Measurements from ENCODE around the gene STPG3.
A peak's percentile ranks its signal among the peaks of the same experiment; 100 is the strongest.
"Not testable (repeated sequence)": the region's sequence is repeated elsewhere in the genome, so short reads cannot be mapped to it uniquely, and the experiment has no call there.

Gene STPG3

DNA sequence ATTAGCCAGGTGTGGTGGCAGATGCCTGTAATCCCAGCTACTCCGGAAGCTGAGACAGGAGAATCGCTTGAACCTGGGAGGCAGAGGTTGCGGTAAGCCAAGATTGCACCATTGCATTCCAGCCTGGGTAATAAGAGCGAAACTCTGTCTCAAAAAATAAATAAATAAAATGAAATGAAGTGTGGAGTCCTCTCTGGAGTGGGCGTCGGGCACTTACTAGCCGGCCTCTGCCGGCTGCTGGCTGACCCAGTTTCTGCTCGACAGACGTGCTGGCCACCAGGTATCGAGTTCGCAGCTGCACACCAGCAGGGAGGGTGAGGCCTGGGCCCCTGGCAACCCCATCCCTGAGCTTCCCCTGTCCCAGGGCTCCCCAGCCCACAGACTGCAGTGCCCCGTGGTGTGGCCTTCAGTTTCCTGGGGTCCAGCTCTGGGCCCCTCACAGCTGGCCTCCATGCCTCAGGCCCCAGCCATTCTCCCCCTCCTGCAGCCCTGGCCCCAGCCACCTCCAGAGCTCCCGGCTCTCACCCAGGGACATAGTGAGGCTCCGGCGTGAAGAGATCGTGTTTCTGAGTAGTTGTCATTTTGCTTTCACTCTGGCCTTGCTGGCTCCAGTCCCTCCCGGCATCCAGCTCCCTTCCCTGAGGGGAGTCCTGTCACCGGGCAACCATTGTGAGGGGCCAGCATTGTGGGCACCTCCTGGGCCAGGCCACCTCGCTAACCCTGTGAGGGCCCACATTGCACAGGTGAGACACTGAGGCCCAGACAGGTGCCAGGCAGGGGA, 3.8 kb upstream of the STPG3 start:
- DNase-seq: no peak

DNA sequence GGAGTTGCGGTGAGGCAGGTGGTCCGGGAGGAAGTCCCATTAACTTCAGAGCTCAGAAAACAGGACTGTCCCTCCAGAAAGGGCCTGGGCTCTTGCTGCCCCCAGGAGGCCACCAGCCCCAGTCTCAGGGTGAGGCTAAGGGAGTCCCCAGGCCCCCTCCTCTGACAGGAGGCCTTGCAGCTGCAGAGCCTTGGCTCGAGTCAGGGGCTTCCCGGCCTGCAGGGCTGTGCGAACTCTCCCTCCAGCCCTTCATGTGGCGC, 3.2 kb upstream of the STPG3 start:
- DNase-seq: no peak

DNA sequence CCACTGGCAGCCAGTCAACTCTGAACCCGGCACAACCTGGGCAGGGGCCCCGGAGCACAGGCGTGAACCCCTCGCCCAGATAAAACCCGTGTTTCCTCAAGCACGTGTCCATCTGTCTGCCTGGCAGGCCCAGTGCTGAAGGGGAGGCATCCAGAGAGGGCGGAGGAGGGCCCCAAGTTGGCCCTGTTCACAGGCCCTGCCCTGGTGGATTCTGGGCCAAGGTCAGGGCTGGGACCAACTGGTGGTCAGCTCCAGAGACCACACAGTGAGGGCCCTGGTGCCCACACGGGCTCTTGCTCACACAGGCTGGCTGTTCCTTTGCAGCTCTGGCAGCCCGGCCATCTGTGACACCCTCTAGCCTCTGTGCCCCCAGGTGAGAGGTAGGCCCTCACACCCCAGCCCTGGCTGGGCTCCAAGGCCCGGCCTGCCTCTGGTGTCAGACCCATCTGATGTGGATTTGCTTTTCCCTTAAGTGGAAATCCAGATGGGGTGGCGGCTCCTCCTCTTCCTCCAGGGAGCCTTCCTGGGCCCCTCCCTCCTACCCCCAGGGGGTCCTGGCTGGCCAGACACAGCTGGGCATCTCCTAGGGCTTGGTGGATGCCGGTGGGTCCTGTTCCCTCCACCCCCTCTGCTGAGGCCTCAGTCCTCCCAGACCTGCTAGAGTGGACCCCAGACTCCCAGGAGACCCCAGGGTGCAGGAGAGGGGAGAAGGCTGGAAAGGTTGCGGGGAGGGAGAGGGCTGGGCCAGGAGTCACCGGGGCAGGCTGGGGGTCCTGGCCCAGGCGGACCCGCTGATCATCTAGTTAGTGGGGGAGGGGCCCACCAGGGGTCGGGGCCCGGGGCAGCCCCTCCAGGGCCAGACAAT, 525 bp upstream of the STPG3 start:
- DNase-seq: no peak

DNA sequence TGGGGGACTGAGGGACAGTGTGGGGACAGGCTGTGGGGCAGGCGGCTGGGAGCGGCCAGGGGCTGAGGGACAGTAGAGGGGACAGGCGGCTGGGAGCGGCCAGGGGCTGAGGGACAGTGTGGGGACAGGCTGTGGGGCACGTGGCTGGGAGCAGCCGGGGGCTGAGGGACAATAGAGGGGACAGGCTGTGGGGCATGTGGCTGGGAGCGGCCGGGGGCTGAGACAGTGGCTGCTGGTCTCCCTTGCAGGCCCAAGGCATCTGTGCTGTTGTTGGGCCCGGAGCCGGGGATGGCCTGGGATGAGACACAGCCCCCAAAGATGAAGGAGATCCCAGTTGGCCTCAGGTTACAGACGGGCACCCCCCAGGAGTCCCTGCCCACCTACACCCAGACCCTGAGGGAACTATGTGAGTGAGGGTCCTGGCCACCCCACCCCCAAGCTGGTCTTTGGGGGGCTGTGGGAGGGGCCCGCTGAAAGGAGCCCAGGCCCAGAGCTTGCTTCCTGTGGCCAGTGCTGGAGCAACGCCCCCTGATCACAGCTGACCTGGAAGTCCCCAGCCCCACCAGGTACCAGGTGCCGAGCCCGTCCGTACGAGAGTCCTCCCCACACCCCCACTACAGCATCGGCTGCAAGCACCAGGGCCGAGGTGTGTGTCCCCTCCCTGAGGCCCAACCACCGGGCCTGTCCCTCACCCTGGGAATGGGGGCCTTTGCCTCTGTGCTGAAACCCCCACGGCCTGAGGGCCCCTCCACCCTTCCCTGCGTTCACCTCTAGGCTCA, 593 bp downstream of the STPG3 start:
- DNase-seq: no peak

DNA sequence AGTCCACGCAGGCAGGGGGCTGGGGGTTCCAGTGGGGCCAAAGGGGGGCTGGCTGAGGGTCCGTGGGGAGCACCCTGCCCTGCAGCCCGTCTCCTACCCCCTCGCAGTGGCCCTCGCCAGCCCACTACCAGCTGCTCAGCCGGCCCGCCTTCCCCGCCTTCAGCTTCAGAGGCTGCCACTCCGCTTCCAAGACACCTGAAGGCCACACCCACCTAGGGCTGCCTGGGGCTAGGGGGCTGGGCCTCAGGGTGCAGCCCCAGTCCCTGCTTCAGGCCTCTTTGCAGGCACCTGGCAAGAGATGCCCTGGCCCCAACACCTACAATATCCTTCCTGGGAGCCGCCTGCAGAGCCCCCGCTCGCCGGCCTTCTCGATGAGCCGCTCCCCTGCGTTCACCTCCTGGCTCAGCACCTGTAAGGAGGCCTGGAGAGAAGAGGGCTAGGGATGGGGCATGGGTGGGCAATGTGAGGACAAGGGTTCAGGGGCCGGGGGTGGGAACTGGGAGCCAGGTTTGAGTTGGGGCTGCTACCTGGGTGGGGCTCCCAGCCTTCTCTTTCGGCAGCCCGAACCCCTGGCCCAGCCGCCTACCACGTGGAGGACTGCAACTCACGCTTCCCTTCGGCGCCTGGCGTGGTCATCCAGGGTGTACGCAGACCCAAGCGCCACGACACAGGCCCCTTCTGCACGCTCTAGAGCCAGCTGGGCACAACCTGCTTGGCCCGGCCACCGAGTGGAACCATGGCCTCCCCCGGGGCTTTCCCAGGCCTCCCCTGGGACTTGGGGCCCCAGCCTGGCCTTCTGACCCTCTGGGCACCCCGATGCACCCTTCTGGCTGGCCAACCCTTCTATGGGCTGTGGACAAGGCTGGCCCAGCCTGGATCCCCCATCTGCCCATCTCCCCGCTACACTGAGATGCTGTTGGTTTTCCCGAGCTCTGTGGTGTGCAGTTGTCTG, 1.7 kb downstream of the STPG3 start:
- no peak for DNase-seq

DNA sequence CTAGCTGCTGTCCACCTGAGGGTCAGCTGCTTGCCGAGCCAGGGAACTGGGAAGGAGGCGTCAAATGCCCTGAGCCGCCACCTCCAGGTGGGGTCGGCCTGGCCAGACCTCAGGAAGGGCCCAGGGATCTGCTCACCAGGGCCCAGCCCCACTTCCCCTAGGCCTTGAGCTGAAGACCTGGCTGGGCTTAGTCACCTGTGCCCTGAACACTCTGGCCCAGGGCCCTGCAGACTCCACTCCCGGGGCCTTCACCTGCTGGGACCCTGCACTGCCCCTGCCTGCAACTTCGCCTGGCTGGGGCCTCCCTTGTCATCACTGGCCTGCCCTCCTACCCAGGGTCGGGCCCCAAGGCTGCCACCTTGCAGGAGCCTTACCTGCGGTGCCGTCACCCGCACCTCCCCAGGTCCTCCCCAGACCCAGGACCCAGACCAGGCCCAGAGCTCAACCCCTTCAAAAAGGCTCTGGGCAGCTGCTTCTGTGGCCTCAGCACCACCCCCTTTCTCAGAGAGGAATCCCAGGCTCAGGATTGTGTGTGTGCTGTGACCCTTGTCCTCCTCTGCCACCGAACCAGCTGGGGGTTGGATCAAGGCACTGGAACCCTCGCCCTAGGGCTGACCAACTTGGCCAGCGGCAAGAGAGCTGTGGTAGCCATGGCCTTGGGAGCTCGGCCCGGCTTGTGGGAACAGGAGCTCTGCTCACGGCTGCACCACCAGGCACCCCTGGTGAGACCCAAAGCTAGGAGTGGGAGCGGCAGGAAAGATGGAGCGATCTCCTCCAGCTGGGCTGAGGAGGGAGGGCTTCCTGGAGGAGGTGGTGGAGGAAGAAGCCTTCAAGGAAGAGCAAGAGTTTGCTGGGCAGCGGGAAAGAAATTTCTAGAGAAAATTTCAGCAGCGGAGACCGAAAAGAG, 2.9 kb downstream of the STPG3 start:
- DNase-seq: no peak

DNA sequence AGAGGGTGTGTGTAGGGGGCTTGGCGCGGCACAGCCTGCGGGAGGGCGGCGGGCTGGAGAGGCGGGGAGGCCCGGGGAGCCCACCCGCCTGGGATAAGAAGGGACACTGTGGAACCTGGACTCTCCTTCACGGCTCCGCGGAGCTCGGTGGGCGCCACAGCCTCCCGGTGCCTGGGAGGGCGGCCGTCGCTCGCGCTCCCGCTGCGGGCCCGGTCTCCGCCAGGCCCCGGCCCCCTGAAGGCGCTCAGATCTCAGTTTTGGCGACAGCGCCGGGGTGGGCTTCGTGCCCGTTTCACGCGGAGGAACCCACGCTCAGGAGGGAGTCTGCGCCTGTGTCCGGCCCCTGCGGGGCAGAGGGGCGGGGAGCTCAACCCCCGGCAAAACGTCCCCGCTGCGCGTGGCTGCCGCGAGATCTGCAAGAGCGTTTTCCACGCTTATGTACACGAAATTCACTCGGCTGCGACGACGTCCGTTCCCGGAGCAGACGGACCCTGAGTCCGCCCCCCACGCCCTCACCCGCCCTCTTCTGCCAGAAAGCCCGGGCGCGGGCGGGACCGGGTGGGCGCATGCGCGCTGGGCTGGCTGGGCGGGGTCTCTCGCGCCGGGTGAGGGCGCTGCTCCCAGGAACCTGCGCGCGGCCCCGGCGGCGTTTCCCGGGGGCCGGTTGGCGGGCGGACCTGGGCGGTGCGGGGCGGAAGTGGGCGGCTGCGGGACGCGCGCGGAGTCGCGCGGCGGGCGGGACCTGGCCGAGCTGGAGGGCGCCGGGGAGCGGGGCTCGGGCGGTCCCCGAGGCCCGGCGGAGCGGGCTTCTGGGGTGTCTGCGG, 3.8 kb downstream of the STPG3 start, which contains the start of gene NELFB:
NELFB (plus strand) TSS at position 704 of the 824 bp plus-strand sequence.
- DNase-seq: peak; percentile 95

DNA sequence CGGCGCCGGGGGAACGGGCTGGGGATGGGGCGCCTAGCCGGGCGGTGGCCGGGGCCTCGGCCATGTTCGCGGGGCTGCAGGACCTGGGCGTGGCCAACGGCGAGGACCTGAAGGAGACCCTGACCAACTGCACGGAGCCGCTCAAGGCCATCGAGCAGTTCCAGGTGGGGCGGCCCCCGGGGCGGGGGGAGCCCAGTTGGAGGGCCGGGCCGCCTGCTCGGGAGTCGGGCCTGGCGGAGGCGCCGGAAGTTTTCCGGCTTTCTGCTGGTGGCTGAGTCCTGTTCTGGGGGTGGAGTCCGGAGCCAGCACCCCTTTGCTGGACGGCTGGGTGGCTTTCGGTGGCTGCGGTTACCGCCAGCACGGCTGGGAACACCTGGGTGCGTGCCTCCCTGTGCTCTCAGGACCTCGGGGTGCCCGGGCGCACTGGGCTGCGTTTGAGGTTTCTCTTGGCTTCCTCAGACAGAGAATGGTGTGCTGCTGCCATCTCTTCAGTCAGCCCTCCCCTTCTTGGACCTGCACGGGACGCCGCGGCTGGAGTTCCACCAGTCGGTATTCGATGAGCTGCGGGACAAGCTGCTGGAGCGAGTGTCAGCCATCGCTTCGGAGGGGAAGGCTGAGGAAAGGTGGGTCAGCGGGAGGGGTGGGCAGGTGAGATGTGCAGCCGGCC, 4.5 kb downstream of the STPG3 start:
- peak; percentile 44 for DNase-seq

DNA sequence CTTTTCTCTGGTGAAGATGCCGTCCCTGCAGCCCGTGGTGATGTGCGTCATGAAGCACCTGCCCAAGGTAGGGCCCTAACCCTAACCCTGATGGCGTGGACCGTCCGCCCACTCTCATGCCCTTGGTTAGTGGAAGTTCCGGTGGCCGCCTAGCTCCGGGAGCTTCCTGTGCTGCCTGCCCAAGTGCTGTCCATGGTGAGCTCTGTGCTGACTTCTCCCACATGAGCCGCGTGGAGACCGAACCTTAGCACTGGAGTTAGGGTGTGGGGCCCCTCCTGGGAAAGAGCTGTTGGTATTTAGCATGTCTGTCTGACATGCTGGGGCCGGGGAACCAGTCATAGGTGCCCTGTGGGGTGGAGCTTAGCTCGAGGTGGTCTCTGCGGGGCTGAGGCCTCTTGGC, 5.3 kb downstream of the STPG3 start:
- no peak for DNase-seq

DNA sequence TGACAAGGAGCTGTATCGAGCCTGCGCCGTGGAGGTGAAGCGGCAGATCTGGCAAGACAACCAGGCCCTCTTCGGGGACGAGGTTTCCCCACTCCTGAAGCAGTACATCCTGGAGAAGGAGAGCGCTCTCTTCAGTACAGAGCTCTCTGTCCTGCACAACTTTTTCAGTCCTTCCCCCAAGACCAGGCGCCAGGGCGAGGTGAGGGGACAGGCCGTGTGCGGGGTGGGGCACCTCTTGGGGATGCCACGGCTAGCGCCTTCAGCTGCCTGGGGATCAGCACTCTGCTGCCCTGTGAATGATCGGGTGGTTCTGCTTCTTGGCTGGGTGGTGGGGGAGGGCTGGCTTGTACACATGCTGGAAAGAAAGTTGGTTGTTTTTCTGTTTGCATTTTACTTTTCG, 5.8 kb downstream of the STPG3 start:
- DNase-seq: no peak

DNA sequence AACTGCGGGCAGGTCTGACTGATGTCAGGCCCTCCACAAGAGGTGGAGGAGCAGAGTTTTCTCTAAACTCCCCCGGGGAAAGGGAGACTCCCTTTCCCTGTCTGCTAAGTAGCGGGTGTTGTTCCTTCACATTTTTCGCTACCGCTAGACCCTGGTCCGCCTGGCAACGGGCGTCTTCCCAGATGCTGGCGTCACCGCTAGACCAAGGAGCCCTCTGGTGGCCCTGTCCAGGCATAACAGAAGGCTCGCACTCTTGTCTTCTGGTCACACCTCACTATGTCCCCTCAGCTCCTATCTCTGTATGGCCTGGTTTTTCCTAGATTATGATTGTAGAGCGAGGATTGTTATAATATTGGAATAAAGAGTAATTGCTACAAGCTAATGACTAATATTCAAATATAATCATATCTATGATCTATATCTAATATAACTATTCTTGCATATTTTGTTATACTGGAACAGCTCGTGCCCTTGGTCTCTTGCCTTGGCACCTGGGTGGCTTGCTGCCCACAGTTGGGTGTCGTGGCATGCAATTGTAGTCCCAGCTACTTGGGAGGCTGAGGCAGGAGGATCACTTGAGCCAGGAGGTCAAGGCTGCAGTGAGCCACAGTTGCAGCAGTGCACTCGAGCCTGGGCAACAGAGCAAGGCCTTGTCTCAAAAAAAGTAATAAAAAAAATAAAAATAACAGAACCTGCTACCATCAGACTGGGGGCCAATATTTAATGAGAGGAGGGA, 11.3 kb downstream of the STPG3 start:
- not testable (repeated sequence) for DNase-seq

DNA sequence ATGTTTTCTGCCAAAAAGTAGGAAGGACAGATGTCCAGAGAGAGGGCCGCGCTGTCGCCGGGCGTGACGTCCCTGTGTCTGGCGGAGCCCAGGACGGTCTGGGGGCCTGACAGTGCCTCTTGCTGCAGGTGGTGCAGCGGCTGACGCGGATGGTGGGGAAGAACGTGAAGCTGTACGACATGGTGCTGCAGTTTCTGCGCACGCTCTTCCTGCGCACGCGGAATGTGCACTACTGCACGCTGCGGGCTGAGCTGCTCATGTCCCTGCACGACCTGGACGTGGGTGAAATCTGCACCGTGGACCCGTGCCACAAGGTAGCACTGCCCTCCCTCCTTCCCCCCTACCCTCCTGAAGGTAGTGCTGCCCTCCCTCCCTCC, 11.8 kb downstream of the STPG3 start:
- DNase-seq: no peak

DNA sequence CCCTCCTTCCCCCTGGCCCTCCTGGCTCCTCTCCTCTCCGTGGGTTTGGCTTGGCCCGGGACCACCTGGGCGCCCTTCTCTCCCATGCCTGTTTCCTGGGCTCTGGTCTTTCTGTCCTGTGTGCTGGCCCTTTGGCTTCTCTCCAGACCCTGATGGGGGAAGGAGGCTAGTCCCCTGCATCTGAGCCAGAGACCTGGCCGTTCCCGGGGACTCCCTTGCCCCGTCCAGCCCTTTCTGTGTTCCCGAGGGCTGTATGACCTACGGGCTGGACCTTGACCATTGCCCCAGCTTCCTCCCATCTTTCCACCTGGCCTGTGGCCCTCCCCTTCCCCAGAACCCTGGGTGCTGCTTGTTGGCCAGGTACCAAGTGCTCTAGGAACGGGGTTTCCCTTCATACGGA, 12.4 kb downstream of the STPG3 start:
- DNase-seq: no peak

DNA sequence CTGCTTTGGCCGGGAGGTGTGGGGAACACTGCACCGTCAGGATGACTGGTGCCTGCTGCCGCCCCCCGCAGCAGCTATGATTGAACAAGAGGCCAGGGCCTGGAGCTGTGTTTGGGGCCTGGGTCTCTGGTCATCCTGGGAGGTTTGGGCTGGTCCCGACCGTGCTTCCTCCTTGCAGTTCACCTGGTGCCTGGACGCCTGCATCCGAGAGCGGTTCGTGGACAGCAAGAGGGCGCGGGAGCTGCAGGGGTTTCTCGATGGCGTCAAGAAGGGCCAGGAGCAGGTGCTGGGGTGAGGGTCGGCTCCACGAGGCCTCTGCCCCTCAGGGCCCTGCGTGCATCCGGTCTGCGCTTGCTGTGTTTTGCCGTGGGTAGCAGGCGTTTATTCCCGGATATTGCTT, 13.0 kb downstream of the STPG3 start:
- no peak for DNase-seq

DNA sequence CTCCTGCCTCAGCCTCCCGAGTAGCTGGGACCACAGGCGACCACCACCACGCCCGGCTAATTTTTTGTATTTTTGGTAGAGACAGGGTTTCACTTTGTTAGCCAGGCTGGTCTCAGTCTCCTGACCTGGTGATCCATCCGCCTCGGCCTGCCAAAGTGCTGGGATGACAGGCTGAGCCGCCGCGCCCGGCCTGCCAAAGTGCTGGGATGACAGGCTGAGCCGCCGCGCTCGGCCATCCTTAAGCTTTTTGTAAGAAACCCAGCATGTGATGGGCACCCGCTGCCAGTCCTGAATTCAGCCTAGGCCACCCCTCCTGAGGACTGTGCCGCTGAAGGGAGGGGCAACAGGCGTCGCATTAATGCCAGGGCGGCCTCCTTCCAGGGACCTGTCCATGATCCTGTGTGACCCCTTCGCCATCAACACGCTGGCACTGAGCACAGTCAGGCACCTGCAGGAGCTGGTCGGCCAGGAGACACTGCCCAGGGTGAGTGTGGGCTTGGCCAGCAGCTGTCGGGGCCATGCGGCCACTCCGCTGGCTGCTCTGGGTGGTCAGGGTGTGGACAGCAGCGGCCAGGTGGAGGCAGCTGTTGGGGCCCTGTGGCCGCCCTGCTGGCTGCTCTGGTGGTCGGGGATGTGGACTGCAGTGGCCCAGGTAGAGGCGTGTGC, 14.5 kb downstream of the STPG3 start:
- DNase-seq: no peak

DNA sequence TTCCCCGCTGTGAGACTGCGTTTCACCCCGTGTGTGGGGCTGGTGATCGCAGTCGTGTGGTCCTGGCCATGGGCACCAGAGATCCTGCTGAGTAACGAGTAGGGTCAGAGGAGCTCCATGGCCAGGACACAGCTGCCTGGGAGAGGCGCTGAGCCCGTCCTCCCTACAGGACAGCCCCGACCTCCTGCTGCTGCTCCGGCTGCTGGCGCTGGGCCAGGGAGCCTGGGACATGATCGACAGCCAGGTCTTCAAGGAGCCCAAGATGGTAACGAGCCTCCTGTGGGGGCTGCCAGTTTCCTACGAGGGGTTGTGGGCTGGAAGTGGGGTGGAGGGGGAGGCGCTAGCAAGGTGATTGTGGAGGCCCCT, 15.1 kb downstream of the STPG3 start:
- no peak for DNase-seq

DNA sequence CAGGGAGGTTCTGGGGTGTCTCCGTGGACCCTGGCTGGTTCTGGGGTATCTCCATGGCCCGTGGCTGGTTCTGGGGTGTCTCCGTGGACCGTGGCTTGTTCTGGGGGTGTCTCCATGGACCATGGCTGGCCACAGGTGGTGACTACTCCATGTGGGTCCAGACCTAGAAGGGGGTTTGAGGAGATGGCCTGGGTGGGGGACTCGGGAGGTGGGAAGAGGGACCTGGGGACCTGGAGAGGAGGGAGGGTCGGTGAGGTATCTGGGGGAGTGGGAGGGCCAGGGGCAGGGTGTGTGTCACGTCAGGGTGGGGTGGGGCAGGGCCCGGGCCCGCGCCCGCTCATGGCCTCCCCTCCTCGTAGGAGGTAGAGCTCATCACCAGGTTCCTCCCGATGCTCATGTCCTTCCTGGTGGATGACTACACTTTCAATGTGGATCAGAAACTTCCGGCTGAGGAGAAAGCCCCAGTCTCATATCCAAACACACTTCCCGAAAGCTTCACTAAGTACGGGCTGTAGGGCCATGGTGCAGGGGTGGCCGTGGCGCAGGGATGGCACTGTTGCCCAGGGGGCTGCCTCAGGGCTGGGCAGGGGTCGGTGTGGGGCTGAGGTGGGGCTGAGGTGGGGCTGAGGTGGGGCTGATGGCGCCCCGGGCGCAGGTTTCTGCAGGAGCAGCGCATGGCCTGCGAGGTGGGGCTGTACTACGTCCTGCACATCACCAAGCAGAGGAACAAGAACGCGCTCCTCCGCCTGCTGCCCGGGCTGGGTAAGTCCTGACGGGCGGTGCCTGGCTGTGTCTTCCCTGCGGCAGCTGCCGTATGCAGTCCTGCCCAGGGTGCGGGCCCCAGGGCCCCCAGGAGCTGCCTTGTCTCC, 15.7 kb downstream of the STPG3 start:
- DNase-seq: no peak

DNA sequence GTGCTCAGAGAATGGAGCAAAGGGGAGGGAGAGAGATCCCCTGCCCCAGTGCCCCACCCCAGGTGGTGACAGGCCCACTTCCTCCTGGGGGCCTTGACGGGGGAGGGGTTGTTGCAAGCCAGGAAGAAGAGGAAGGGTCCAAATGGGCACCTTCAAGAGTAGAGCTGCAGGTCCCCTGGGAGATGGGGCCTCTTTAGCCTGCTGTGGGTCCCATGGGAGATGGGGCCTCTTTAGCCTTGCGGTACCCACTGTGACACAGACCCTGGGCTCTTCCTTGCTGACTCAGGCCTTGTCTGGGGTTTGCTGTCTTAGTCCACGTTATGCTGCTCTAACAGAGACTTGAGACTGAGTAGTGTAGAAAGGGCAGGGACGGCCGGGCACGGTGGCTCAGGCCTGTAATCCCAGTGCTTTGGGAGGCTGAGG, 16.9 kb downstream of the STPG3 start:
- DNase-seq: no peak
